Amniotic epithelial cell (primary cell): ENCODE data around the gene ARNT2.

Experiments used
- DNase-seq: peaks from one replicate; pipeline ENCODE4 v3.0.0-alpha.2; 2010; ENCODE audit warnings: low read depth

Gene ARNT2

DNA sequence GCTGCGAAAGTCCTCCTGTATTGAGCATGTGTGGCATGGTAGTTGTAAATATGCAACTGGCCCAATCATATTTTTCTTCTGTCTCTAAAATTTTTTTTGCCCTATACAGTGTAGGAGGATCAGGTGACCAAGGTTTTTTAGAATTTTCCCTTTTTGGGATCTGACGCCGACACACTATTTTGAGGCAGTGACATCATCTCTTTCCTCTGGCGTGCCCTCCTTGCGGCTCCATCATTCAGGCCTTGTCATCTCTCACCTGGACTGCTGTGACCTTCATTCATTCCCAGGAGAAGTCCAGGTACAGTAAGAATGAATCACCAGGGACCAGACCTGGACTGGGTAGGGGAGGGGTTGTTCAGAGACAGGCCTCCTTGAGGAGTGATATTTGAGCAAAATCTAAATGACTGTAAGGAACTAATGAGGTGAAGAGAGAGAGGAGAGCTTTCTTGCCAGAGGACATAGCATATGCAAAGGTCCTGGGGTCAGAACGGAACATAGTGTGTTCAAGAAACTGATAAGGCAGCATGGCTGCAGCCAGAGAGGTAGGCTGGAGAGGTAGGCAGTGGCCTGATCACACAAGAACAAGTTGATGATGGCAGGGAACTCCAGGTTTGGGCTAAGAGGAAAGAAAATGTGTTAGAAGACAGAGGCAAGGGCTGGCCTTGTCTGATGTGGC, 38.7 kb downstream of the ARNT2 start:
- no peak for DNase-seq

DNA sequence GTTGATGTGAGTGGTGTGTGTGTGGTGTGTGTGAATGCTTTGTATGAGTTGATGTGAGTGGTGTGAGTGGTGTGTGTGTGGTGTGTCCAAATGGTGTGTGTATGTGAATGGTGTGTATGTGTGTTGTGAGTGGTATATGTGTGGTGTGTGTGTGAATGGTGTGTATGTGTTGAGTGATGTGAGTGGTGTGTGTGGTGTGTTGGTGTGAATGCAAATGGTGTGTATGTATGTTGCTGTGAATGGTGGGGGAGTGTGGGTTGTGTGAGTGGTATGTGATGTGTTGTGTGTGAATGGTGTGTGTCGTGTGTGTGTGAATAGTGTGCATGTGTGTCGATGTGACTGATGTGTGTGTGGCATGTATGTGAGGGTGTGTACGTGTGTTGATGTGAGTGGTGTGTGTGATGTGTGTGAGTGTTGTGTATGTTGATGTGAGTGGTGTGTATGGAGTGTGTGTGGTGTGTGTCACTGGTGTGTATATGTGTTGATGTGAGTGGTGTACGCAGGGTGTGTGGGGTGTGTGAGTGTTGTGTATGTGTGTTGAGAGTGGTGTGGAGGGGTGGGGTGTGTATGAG, 40.6 kb downstream of the ARNT2 start:
- DNase-seq = no peak

DNA sequence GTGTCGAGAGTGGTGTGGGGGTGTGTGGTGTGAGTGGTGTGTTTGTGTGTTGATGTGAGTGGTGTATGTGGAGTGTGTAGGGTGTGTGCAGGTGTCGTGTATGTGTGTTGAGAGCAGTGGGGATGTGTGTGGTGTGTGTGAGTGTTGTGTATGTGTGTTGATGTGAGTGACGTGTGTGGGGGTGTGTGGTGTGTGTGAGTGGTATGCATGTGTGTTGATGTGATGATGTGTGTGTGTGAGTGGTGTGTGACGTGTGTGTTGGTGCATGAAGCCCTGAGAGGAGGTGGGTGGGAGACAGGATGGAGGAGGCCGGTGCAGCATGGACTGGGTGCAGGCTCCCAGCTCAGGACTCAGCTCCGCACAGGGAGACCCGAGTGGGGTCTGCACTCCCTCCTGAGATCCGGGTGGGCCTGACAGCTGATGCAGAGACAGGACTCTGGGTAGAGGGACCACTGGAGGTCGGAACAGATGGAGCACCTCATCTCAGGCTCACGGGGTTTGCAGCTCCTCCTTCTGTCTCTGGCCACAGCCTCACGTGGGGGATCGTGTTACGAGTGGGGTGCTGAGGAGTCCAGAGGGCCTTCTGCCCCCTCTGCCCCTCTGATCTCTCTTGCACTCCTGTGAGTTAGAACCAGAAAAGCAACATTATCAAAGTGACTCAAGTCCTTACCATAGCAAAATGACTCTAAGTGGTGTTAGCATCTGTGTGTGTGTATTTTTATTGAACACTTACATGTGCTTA, 41.3 kb downstream of the ARNT2 start:
- no peak for DNase-seq

DNA sequence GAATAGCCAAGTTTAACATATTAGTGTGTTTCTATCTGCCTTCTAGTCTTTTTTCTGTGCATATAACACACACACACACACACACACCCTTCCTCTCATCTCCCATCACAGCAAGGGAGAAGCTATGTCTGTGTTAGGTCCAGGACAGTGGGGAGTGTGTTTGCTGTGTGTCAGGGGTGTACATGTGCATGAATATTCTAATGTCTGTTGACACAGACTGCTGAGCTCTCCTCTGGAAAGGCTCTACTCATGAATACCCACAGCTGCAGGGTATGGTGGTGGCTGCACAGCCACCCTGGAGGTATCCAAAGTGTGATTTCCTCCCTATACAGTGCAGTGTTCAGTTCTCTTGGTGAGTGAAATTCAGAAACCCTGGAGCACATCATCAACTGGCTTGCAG, 42.9 kb downstream of the ARNT2 start:
- DNase-seq = no peak

DNA sequence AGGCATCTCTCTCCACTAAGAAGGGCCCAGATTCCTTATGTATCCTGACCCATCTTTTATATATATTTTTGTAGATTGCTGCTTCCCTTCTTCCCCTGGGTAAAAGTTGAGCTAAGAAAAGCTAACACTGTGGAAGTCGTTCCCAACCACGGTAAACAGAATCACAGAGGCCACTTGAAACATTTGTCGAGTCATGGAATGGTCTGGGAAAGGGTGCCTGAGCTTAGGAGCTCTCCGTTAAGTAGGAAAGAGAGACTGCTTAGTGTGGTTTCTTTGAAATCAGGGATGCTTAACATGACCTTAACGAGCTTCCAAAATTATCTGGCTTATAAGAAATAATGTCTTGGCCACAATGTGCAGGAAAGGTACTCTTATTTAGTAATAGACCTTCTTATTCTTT, 45.6 kb downstream of the ARNT2 start:
- no peak for DNase-seq

DNA sequence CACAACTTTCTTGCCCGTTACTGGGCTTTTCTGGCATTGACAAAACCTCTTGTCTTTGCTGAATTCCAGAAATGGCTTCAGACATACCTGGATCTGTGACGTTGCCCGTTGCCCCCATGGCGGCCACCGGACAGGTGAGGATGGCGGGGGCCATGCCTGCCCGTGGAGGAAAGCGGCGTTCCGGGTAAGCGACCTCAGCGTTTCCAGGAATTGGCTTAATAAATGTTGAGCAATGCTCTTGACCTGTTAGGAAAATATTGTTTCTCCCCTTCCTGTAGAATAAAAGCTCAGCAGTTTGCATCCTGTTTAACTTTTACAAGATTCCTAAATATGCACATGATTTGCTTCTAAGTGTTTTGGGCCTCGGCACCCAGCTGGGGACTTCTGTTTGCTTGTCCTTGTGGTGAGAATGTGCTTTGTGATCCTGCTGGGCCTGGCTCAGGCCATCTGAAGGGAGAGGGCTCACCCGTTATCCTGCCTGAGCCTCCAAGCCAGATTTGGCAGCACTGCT, 46.7 kb downstream of the ARNT2 start:
- DNase-seq = no peak

DNA sequence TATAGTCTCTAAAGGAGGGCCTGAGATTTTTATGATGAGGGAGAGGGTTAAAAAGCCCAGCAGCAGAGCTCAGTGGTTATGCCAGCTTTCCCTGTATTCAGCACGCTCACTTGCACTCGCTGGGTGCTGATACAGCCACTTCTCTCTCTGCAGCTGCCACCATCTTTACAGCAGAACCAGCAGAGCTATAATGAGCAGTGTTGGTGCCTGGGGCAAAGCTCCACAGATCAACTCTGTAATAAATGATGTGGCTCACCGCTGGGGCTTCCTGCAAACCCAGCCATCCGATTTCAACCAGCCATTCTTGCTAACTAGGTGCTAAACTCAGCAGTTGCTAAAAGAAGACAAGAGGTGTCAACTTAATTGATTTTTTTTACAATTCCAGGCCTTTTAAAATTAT, 48.0 kb downstream of the ARNT2 start:
- DNase-seq = no peak

DNA sequence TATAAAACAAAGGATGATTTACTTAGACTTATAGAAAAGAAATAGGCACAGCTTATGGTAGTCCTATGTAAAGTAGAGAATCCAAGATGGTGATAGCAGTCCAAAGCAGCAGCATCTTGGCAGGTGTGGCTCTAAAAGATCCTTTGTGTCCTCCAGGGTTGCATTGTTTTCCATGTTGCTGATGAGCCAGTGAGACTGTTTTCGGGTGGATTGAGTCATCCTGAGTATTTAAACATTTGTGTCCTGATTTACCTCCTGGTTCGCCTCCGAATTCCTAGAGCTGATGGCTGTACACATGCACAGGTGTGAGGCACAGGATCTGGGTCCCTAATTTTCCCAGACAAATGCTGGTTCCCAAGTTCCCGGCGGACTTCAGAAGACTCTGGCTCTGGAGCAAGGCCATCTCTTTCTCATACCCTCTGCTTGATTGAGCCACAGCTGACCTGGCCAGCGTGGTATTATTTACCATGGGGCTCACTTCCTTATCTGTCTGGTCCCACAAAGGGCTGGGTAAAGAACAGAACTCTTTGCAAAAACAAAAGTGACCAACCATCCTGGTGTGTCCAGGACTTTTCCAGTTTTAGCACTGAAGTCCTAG, 51.0 kb downstream of the ARNT2 start:
- peak; percentile 72 for DNase-seq

DNA sequence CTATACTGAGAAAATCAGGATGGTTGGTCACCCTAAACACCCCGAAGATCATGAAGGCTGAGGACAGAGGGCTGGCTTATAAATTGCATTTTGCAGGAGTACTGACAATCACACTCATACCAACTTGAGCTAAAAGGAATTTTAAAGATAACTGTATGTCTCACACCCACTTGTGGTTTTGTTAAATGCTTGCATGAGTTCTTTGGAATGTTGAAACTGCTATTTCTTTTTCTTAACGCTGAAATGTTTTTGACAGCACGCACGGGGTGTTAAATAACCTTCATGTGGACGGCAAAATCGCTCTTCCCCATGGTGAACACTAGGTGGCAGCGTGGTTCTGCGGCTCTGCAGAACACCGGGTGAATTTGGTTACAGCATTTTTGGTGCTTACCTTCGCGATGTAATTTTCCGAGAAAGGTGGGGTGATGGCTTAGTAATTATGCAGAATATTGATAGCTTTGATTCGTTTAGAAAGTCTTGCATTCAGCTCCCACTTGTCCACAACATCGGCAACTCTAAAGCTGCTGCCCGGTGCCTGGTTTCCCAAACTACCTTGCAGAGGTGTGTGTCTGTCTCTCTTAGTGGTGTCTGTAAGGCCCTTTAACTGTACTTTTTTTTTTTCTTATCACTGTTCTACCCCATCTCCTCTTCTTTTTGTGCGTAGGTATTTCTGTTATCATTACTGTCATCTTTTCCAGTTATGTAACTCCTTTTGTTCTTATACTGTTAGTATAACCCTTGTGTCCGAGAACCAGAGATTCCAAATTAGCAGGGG, 51.7 kb downstream of the ARNT2 start:
- DNase-seq = peak; percentile 97

DNA sequence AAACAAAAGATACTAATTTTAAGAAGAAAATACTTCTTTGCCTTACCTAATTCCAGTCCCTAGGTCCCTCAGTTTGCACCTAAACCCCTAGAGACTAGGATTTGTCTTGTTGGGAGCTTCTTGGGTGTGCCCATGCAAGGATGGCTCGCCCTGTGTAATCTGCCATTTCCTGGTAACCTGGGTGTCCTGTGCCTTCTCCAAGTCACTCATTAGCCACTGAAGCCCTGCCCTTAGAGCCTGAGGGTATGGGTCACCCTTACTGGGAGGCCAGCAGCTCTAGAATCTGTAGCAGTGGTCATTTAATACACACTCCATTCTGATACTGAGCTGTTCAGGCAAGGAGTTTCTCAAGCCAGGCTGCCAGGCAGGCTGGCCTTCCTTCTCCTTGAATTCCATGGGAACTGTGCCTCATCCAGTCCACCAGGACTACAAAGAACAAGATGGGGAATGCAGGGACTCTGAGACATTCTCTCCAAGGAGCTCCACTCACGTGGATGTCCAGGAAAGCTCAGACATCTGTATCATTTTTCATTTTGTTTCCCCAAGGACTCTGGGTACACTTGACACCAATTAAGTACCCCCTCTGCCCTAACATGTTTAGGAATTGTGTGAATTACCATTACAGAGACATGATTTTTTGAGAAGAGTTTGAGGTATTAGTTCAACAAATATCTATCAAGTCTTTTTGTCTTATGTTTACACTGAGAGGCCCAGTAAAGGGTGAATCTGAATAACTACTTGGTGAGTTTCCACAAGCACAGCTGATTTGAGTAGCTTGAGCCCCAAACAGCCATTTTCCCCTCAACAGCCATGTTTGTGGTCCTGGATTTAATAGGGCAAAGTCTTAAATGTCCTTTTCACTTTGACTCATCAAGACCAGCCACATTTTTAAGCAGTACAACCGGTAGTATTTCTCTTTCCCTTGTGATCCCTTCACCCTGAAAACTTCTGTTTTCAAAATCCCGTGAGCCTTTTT, 52.6 kb downstream of the ARNT2 start:
- peak; percentile 64 for DNase-seq

DNA sequence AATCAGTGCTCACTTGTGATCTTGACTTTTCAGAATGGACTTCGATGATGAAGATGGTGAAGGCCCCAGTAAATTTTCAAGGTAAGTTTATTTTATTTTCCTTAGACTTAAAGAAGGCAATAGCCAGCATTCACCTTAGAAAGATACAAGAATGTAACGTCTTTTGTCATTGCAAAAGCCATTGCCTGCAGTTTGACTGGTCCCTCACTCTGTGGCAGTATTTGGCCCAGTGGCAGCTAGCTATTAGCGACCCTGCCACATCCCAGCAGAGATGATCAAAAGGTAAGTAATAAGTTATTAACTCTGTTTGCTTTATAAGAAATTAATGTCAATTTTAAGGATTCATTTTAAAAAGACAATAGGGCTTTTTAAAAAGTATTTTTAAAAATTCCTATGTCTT, 53.7 kb downstream of the ARNT2 start:
- no peak for DNase-seq

DNA sequence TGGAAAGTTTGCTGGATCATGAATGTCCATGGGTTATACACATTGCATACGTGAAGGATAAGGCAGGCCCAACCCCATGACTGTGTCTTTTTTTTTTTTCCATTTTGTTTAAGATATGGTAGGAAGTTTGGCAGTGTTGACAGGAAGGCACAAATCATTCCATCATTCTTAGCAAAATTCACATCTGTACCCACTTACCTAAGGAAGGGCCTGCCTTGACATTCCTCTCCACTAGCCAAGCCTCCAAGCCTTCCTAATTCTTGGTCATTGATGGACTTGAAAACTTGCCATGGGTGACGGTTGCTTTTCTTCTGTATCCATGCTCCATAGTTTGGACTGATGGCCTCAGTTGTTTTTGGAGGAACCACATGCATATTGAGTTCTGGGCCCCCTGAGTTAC, 54.4 kb downstream of the ARNT2 start:
- no peak for DNase-seq

DNA sequence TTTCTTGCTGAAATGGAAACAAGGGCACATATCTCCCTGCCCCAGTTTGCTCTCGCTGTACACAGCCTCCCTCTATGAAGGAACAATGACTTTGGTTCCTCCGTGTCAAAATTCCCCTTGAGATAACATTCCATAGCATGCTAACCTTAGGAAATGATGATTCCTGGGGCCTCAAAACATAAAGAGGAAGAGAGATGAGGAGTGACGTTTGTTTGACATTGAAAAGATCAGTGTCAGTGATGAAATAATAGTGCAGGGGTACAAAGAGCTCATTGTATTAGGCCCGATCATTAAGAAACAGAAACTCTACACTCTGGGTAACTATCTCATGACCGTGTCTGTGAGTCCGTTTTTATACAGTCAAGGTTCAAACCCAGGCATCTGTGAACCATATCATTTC, 55.2 kb downstream of the ARNT2 start:
- DNase-seq = no peak

DNA sequence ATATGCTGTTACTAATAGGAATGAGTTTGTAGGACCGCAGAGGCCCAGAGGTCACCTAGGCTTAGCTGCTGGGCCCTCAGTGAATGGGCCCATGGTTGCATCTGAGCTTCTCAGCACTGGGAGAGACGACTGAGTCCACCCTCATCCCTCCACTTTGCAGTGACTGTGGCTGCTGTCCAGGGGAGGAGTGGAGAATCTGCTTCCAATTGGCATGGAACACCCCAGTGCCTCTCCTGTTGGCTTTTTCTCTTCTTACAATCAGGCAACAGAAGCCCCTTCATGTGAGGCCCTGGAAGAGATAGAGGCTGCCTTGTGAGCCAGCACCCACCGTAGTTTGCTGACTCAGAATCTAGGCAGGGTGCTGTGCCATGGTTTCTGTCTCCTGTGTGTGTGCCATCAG, 55.6 kb downstream of the ARNT2 start:
- no peak for DNase-seq

DNA sequence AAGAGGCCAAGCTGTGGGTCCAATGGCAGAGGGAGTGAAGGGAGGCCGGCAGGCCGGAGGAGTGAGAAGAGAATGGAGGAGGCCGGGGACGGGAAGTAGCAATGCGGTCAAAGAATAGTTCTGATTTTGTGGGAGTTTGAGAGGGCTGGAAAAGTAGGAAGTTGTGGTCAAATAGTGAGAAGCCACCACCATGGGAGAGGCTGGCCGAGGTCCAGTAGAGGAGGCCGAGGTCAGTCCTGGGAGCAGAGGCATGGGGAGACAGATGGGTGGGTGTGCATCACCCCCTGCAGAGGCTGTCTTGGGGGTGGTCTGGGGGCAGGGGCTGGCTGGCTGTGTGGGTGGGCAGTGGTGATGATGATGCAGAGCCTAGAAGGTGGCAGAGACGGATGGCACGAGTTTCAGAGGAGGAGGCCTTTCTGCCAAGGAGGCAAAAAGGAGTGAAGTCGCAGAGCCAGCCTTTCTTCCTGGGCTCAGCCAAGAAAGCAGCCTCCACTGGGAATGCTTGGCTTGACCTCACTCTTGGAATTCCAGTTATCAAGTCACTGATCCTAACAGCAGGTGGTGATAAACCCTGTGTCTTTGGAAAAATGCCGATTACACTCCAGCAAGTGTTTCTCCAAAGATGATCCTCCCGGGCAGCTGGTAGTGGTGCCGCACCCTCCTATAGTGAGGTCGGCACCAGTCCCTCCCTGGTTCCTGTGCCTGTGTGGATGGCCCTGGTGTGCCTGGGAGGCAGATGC, 57.3 kb downstream of the ARNT2 start:
- DNase-seq = no peak

DNA sequence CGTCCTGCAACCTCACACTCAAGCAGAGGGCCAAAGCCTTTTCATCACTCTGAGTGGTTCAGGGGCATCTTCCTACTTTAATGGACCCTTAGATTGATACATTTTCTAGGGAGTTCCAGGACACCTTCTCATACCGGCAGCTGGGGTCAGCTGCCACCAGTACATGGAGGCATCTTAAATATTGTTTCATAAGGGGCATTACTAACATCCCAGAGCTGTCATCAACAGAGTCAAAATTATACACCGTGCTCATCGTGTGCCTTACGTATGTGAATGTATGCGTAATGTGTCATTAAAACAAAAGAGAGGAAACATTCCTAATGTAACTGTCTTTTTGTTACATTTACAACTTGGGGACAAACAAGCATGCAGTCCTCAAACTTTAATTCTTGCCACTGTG, 57.9 kb downstream of the ARNT2 start:
- DNase-seq = no peak

DNA sequence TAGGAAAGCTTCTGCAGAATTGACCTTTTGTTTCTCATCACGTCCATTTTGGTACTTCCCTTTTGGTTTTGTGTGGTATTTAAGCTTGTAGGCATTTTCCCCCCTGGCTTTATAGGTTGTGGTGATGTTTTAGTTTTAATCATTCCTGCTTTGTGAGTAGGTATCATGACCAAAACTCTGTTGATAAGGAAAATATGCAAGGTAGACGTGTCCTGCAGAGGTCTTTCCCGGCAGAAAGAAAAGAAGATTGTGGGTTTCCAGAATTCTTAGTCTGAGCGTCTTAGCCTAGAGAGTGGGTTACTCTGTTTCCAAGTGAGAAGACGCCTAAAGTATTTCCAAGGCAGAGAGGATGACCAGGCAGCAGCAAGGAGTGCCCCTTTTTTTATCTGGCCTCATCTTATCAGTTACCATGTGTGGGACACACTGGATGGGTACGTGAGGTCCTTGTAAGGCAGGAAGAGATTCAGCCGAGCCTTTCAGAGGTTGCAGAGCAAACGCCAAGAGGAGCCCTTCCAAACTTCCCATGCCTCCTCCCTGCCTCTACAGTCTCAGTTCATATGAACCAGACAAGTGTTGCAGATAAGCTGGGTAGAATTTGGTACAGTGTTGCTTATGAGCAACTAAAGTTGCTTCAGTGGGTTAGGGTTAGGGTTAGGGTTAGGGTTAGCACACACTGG, 58.8 kb downstream of the ARNT2 start:
- no peak for DNase-seq

DNA sequence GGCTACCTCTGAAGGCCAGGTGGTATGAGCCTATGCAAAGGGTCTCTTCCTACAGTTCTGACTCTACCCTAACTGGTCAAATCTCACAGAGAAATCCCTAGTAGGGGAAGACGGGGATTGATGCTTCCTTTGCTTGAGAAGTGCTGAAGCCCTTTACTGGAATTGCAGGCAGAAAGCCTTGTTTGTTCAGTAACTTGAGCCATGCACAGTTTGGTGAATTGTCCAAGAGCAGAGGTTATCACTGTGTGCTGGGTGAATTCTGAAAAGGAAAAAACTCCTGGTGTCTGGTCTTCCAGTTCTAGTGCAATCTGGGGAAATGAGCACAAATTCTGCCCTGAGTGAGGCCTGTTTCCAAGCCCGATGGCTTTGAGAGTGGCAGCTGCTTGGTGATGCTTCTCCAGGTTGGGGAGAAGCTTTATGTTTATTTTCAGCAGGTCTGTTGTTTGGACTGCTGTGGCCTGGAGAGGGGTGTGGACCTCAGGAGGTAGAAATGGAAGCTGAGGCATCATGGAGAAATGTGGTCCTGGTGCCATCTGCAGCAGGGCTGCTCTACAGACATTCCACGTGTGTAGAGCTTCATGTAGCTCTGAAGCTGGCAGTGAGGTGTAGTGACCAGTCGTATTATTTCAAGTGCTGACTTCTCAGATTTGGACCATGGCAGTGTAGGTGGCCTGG, 60.9 kb downstream of the ARNT2 start:
- no peak for DNase-seq

DNA sequence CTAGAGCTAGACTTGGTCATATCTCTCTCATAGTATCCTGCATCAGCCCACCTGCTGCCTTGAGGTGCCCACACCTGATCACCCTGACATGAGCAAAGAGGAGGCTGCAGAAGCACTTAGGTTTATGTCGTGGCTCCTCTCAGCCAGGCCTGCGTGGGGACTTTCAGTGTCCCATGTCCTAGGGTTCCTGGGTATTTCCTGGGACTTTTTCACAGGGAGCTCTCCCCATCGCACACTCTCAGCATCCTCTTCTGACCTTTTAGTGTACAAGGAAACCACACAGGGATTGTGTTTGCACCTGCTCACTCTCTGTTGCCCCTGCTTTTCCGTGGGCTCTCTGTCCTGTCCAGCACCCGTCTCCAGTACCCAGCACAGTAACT, 61.4 kb downstream of the ARNT2 start:
- no peak for DNase-seq
